Lung microvascular endothelial cell (primary cell): ENCODE data around the gene WDFY1. TPM values are rescaled to one million over a fixed set of nuclear protein-coding genes. Genes with fewer than 3 reads are reported as not detected.

Experiments used
- DNase-seq, 2 donors: peaks; one replicate each; pipeline versions ENCODE4 v3.0.0 to v3.0.0-alpha.2; 2010; ENCODE audit warnings: low read depth in 2 of 2
- total RNA-seq: library from RNA; depleted of rRNA; stranded (reverse); fragments of >200 nt; gene quantifications from 2 replicates; pipeline ENCODE4 v1.2.1, GENCODE V29; 2014

Gene WDFY1
- 87.9 and 94.6 TPM in 2 replicates for total RNA-seq

GRCh38 chr2:223944703-223945531, at the start of gene WDFY1:
Gene WDFY1, minus strand, starts transcription at chr2:223945335. Its CDS starts 51 bp downstream, at chr2:223945284.
- peak; percentile 92 to 93 for DNase-seq

GRCh38 chr2:223994562-223995162, 49.5 kb upstream of the WDFY1 start:
- DNase-seq: no peak

GRCh38 chr2:223993634-223994232, 48.6 kb upstream of the WDFY1 start:
- peak; percentile 85 to 88 for DNase-seq

- no peak for DNase-seq
Measured at GRCh38 chr2:223991611-223992010, 46.5 kb upstream of the WDFY1 start.

- no peak for DNase-seq
Measured at GRCh38 chr2:223989856-223990232, 44.7 kb upstream of the WDFY1 start.

DNA sequence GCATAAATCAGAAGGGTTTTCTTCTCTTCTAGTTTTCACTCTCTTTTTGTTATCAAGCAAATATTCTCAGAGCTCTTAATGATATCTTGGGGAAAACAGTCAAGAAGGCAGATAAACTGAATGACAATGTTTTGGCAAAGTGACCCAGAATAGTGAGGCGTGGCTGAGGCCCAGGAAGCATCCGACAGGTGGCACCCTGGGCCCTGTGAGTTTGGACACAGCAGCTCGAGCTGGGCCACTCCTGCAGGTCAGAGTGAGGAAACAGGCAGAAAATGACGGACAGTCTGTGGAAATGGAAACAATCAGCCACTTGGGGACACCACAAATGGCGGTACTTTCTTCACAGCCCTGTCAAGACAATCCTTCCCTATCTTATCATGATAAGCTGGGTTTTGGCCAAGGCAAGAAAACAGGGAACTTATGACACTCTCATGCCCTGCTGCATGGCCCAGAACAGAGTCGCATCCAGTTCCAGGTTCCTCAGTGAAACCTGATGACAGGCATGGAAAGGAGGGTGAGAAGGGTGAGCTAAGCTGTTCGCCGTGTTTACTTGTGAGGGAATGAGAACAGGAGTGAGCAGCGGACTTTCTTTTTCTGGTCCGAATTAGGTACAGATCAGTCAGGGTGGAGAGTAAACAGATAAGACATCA, 44.2 kb upstream of the WDFY1 start:
- DNase-seq: no peak

DNA sequence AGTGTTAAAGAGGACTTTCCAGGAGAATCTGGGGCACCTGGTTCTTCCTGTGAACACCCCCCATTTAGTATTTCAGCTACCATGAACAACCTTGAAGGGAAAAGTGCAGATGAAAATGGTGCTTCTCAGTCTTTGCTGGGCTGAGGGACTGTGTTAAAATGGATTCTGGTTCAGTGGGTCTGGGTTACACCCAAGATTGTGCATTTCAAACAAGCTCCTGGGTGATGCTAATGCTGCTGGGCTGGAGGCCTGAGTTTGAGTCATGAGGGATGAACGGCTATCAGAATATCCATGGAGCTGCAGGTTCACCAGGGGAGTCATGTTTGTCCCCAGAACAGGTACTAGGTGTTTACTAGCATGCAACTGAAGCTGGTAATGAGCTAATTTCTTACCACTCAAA, 36.1 kb upstream of the WDFY1 start:
- DNase-seq: no peak

DNA sequence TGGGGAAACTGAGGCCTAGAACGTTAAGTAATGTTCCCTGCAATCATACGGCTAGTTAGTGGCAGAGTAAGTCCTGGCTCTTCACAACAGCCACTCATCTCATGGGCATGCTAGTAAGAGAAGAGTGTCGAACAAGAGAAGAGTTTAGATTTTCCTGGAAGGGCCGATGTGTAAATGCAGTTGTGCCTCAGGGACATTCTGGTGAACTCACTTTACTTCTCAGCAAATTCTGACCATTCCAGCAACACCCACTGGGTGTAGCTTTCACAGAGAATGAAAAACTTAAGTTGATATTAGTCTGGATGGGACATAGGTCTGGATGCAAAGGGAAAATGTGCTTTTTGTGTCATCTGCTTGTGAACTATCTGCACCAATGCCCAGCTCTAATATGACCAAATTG, 35.7 kb upstream of the WDFY1 start:
- no peak for DNase-seq

DNA sequence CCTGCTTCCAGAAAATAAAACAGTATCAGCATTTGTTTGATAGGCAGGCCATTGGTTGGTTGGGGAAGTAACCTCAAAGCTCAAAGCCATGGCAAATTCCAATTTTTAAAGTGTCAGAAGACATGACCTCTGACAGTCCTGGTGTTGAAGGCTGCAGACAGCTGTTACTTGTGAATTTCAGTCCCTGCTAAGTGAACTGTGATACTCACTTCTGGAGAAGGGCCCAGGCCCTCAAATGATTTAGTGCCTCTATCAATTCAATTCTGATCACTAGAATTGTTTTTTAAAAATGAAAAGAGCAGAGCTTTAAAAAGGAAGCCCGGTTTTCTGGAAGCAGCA, 35.2 kb upstream of the WDFY1 start:
- no peak for DNase-seq

GRCh38 chr2:223979730-223980396, 34.7 kb upstream of the WDFY1 start:
- no peak for DNase-seq

GRCh38 chr2:223978451-223978850, 33.3 kb upstream of the WDFY1 start:
- no peak for DNase-seq

DNA sequence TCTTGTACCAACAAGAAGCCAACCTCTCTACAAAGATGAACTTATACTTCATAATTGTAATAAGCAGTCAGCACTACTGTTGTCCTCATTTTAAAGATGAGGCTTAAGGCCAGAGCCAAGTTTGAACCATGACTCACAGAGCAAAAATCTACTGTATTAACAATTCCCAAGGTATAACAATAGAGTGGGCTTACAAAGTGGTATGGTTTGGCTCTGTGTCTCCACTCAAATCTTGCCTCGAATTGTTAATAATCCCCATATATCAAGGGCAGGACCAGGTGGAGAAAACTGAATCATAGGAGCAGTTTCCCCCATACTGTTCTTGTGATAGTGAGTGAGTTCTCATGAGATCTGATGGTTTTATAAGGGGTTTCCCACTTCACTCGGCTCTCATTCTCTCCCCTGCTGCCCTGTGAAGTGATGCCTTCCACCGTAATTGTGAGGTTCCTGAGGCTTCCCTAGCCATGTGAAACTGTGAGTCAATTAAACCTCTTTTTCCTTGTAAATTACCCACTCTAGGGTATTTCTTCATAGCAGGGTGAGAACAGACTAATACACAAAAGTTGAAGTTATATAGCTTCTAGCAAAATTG, 31.6 kb upstream of the WDFY1 start:
- DNase-seq: peak; percentile 23 to 83

- no peak for DNase-seq
Measured at GRCh38 chr2:223973606-223974005, 28.5 kb upstream of the WDFY1 start.

- DNase-seq: no peak
Measured at GRCh38 chr2:223972656-223973102, 27.5 kb upstream of the WDFY1 start.

GRCh38 chr2:223971731-223972130, 26.6 kb upstream of the WDFY1 start:
- DNase-seq: no peak

GRCh38 chr2:223970343-223971128, 25.4 kb upstream of the WDFY1 start:
- peak; percentile 66 to 74 for DNase-seq

- no peak for DNase-seq
Measured at GRCh38 chr2:223969856-223970255, 24.7 kb upstream of the WDFY1 start.

DNA sequence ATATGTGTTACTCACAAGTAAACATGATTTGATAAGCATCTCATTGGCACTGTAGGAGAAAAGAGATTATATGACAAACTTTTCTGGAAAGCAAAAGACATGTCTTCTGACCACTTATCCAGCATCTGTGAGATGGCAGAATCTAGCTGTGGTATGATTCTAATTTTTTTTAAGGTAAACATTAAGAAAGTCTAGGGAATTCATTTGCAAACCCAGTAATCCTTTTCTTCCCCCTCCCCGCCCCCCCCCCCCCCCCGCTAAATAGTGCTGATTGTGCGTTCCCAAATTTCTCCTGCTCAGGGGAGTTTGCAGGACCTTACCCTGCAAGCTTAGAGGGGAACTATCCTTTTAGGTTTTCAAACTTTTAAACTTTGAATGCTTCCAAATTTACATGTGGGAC, 24.2 kb upstream of the WDFY1 start:
- no peak for DNase-seq

DNA sequence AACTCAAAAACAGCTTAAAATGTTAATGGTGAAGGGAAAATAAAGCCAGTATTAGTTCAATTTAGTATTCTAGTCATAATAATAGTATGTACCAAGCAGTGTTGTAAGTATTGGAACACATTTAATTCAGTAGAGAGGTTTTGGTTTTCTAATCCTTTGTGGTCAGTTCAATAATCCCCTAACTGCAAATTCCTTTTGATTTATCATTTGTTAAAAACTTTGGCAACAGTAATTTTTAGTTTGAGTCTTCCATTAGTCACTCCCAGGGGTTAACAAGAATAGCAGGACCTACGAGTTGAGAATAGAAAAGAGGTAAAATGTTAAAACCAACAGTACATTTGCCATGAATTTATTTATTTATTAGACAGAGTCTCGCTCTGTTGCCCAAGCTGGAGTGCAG, 22.8 kb upstream of the WDFY1 start:
- no peak for DNase-seq

DNA sequence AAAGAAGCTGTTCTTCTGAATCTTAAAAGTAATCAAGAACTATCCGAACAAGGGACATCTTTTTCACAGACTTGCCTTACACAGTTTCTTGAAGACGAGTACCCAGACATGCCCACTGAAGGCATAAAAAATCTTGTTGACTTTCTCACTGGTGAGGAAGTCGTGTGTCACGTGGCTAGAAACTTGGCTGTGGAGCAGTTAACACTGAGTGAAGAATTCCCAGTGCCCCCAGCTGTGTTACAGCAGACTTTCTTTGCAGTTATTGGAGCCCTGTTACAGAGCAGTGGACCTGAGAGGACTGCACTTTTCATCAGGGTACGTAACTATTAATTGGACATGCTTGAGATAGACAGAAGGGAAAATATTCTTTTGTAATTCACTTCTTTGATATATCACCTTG, 14.6 kb upstream of the WDFY1 start:
- peak in 1 of 2 donors; percentile 79 for DNase-seq
